Activated CD8-positive, alpha-beta T cell treated with anti-CD3 and anti-CD28 coated beads for 36 hours (primary cell): Measurements from ENCODE around the gene CLEC2B. TPM values are rescaled to one million over a fixed set of nuclear protein-coding genes. Genes with fewer than 3 reads are reported as not detected.

Experiments
- ATAC-seq: fragments of 200-7000 bp; cut with Tn5 transposase; one replicate; pipeline ENCODE4 v1.10.0; 2021; ENCODE audit warnings: mild to moderate bottlenecking, moderate library complexity
- CTCF ChIA-PET: fragments of 350-600 bp; sonication (Branson Sonifier 250); formaldehyde crosslinking; loops from one replicate; lab custom pipeline; 2021; ENCODE audit warnings: antibody characterized with exemption; lab: Charles Lee
- POLR2A ChIA-PET: fragments of 350-600 bp; sonication (Branson Sonifier 250); formaldehyde crosslinking; loops from one replicate; lab custom pipeline; 2021; ENCODE audit warnings: antibody characterized with exemption; lab: Charles Lee
- DNase-seq: peaks from one replicate; pipeline ENCODE4 v3.0.0-alpha.2; 2020
- H3K27ac Mint-ChIP-seq: one replicate; pipeline ENCODE4 v1.8.0; 2021; ENCODE audit warnings: mild to moderate bottlenecking, mixed read lengths
- H3K27me3 Mint-ChIP-seq: one replicate; pipeline ENCODE4 v1.8.0; 2021; ENCODE audit warnings: mixed read lengths
- H3K36me3 Mint-ChIP-seq: one replicate; pipeline ENCODE4 v1.8.0; 2021; ENCODE audit warnings: low read depth, mixed read lengths
- H3K4me1 Mint-ChIP-seq: one replicate; pipeline ENCODE4 v1.8.0; 2021; ENCODE audit warnings: low read depth, mixed read lengths
- H3K4me3 Mint-ChIP-seq: one replicate; pipeline ENCODE4 v1.8.0; 2021; ENCODE audit warnings: mild to moderate bottlenecking, moderate library complexity, mixed read lengths
- H3K9me3 Mint-ChIP-seq: one replicate; pipeline ENCODE4 v1.8.0; 2021; ENCODE audit warnings: mixed read lengths
- CTCF ChIP-seq: fragments of 200-600 bp; IDR thresholded peaks from one replicate; pipeline ENCODE4 v1.8.0; 2022; ENCODE audit warnings: antibody characterized with exemption, mild to moderate bottlenecking
- intact Hi-C: fragments of 100-400 bp; cut with micrococcal nuclease; formaldehyde crosslinking; loops from one replicate; pipeline ENCODE4 v1.10.0; 2022
- total RNA-seq, 2 experiments: library from RNA; stranded (reverse); gene quantifications; one replicate each; pipeline ENCODE4 v1.2.3, GENCODE V29; 2021

CLEC2B gene
- total RNA-seq, 2 experiments from 2014 or later, result 38.4 to 43.2 TPM

GRCh38 chr12:9899209-9899608, 30.1 kb upstream of the CLEC2B start:
- intact Hi-C loops, result no loop called here
- ATAC-seq (no peak), DNase-seq (no peak)
- Mint-ChIP-seq H3K9me3 (peaks cover 17% of the 10 kb centered on the region), H3K27me3 (no peaks in the 10 kb centered on the region), H3K27ac (no peak overlapping the region), H3K4me1 (peaks cover 12% of the 10 kb centered on the region), H3K4me3 (no peak overlapping the region), H3K36me3 (peaks cover 8% of the 10 kb centered on the region)
- no peak for TF ChIP-seq CTCF
- ChIA-PET POLR2A (no interaction called here), CTCF (interaction anchor here (0.7 kb wide), 1 partner anchor 29 kb away, joined by 3 read pairs; no protein-coding TSS in a partner anchor)

GRCh38 chr12:9897535-9897934, 28.4 kb upstream of the CLEC2B start:
- CTCF ChIA-PET, result interaction anchor here (1.3 kb wide), 1 partner anchor 84 kb away, joined by 3 read pairs; no protein-coding TSS in a partner anchor
- no peak for DNase-seq
- ATAC-seq, result no peak
- Mint-ChIP-seq H3K27me3 (no peaks in the 10 kb centered on the region), H3K9me3 (peaks cover 6% of the 10 kb centered on the region), H3K36me3 (peaks cover 5% of the 10 kb centered on the region), H3K4me1 (peaks cover 16% of the 10 kb centered on the region), H3K27ac (no peak overlapping the region), H3K4me3 (no peak overlapping the region)
- POLR2A ChIA-PET, result no interaction called here
- TF ChIP-seq CTCF, result no peak
- intact Hi-C loops, result no loop called here

GRCh38 chr12:9895215-9895971, 26.2 kb upstream of the CLEC2B start:
- ATAC-seq, result no peak
- Mint-ChIP-seq H3K27me3 (no peaks in the 10 kb centered on the region), H3K27ac (no peak overlapping the region), H3K36me3 (no peaks in the 10 kb centered on the region), H3K4me1 (peaks cover 16% of the 10 kb centered on the region), H3K9me3 (no peaks in the 10 kb centered on the region), H3K4me3 (no peak overlapping the region)
- intact Hi-C loops, result no loop called here
- POLR2A ChIA-PET, result interaction anchor here (1.0 kb wide), 2 partner anchors 11 to 26 kb away, joined by 3 to 4 read pairs; partner anchors contain the start of gene CLEC2B
- no peak for TF ChIP-seq CTCF
- DNase-seq, result no peak
- CTCF ChIA-PET, result interaction anchor here (0.9 to 2.1 kb wide), 9 partner anchors 10 to 258 kb away, joined by 3 to 17 read pairs (median 4); no protein-coding TSS in a partner anchor

GRCh38 chr12:9888665-9889273, 19.6 kb upstream of the CLEC2B start:
- CTCF ChIA-PET, result no interaction called here
- POLR2A ChIA-PET, result interaction anchor here (1.1 kb wide), 1 partner anchor 16 kb away, joined by 3 read pairs; no protein-coding TSS in a partner anchor

More at GRCh38 chr12:9888665-9889273, 19.6 kb upstream of the CLEC2B start:
- TF ChIP-seq CTCF, result no peak
- Mint-ChIP-seq H3K36me3 (no peaks in the 10 kb centered on the region), H3K27ac (no peak overlapping the region), H3K27me3 (no peaks in the 10 kb centered on the region), H3K4me3 (no peak overlapping the region), H3K9me3 (no peaks in the 10 kb centered on the region), H3K4me1 (peaks cover 9% of the 10 kb centered on the region)
- no peak for ATAC-seq
- no peak for DNase-seq
- intact Hi-C loops, result no loop called here
